T-helper 2 cell treated with Interferon-gamma antibody and Interleukin-4, amounts not matched to agents 100 ng/mL and 5 ng/mL, for 36 hours (primary cell): Measurements from ENCODE around the gene ANXA6. TPM values are rescaled to one million over a fixed set of nuclear protein-coding genes. Genes with fewer than 3 reads are reported as not detected.
"Not testable (repeated sequence)": the region's sequence is repeated elsewhere in the genome, so short reads cannot be mapped to it uniquely, and the experiment has no call there.

Experiments used
- intact Hi-C: fragments of 100-400 bp; cut with micrococcal nuclease; formaldehyde crosslinking; loops from one replicate; pipeline ENCODE4 v1.15.1; 2023
- total RNA-seq: library from RNA; stranded (reverse); gene quantifications from 2 replicates; pipeline ENCODE4 v1.2.3, GENCODE V29; 2022

The ANXA6 gene
- 587 and 589 TPM in 2 replicates for total RNA-seq

DNA sequence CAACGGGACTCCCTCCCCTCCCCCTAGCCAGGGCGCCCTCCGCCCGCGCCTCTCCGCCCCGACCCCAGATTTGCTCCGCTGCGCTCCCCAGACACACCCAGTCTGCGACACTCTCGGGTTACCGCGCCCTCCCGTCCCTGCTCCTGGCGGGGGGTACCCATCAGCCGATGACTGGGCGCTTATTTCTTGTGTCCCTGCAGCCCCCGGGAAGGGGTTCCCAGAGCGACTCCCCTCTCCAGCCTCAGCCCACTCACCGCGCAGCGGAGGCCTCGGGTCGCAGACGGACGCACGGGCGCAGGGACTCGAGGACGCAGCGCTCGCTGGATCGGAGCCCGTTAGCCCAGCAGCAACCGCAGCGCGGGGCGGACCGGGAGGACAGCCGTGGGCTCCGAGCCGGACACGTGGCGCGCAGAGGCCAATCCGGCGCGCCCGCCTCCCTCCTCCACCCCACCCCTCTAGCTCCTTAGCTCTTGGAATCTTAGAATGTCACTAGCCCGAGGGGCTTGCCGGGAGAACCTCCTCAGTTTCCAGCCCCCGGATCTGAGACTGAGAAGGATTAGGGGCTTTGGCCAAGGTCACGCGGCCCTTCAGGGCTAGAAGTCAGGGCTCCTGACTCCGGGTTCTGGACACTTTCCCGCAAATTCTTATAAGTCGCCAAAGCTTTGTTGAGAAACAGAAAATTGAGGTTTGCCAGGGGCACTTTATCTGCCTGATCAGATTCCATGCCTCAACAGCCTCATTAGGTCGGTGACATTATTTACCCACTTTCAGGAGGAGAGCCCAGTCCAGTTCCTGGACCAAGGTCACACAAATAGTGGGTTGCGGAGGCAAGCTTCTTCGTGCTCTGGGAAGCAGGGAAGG is at the start of gene ANXA6:
ANXA6 (minus strand) TSS at position 354 of the 861 bp plus-strand sequence. CDS start 9,878 bp downstream, outside the sequence.
- intact Hi-C loops, result loop anchor here (1.0 to 5.0 kb wide), 5 partner anchors 7 to 375 kb away; no protein-coding TSS in a partner anchor

DNA sequence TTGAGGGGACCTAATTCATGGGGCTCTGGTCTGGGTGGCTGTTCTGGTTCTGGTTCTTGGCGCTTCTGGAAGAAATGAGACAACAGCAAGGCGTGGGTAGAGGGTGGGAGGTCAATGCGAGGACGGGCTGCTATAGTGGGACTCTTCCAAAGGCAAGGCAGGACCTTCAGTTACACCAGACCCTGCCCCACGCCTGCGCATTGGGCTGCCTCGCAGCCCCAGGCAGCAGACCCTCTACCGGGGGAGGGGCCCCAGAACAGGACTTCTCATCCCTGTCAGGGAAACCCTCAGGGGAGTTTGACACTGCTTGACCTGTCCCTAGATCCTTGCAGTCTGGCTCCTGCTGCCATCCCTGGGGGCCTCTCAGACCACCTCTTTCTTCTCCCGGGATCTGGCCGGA is 47.8 kb upstream of the ANXA6 start:
- intact Hi-C loops, result no loop called here

- intact Hi-C loops, result no loop called here
Measured at GRCh38 chr5:151204051-151204450, 46.5 kb upstream of the ANXA6 start.

GRCh38 chr5:151202381-151203139 is 45.0 kb upstream of the ANXA6 start:
- intact Hi-C loops, result no loop called here

GRCh38 chr5:151200913-151201595 is 43.5 kb upstream of the ANXA6 start:
- intact Hi-C loops, result no loop called here

- intact Hi-C loops, result no loop called here
Measured at GRCh38 chr5:151199581-151200185, 42.1 kb upstream of the ANXA6 start.

DNA sequence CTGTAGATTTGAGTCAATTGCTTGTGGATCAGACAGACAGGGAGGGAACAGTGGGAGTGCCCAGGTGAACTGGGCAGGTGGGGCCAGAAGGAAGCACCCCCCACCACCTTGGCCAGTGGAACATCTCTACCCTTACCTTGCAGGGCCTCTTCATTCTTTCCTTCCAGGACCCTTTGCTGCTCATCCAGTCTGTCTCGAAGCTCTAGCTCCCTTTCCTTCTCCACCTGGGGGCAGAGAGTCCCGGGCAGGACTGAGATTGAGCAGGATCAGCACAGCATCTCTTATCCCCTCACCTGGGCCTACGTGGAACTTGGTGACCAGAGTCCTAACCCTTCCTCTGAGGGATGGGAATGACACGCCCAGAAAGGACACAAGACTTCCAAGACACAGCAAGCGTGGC is 41.3 kb upstream of the ANXA6 start:
- intact Hi-C loops, result no loop called here

- intact Hi-C loops, result not testable (repeated sequence)
Measured at GRCh38 chr5:151197291-151197600, 39.7 kb upstream of the ANXA6 start.

DNA sequence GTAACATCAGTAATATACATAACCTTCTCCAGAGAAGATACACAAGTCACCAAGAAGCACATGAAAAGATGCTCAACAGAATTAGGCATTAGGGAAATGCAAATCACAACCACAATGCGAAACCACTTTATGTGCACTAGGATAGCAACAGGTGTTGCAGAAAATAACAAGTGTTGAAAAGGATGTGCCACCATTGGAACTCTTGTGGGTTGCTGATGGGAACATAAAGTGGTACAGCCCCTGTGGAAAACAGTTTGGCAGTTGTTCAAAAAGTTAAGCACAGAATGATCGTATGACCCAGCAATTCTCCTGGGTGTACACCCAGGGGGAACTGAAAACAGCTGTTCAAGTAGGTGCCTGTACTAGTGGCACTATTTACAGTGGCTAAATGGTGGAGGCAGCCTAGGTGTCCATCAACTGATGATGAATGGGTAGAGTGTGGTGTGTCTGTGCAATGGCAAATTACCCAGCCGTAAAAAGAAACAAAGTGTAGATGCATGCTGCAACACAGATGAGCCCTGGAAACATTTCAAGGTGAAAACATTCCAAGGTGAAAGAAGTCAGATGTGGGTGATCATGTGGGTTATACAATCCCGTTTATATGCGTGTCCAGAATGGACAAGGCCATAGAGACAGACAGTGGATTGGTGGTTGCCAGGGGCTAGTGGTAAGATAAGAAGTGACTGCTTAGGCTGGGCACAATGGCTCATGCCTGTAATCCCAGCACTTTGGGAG is 39.1 kb upstream of the ANXA6 start:
- intact Hi-C loops, result no loop called here

DNA sequence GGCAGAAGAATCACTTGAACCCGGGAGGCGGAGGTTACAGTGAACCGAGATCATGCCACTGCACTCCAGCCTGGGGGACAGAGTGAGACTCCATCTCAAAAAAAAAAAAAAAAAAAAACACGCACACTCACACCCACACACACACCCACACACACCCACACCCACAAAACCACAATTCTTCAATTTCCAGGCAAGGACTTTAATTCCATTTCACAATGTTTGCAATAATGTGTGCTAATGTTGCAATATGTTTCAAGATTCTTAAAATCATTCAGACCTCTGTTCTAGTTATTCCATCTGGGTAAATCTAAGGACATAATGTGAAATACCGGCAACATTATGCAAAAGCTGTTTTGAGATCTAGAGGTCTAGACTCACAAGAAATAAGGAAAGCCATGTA is 38.0 kb upstream of the ANXA6 start:
- intact Hi-C loops, result no loop called here

DNA sequence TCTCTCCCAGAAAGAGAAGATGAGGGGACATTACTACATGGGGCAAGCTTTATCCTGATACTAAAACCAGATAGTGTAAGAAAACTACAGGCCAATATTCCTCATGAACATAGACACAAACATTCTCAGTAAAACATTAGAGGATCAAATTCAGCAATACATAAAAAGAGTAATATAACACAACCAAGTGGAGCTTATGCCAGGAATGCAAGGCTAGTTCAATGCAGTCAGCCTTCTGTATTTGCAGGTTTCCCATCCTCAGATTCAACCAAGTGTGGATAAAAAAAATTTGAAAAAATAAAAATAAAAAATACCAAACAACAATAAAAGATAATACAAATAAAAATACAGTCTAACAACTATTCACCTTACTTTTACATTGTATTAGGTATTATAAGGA is 35.0 kb upstream of the ANXA6 start:
- intact Hi-C loops, result no loop called here

GRCh38 chr5:151191661-151192060 is 34.1 kb upstream of the ANXA6 start:
- intact Hi-C loops, result no loop called here

- intact Hi-C loops, result no loop called here
Measured at GRCh38 chr5:151189151-151189550, 31.6 kb upstream of the ANXA6 start.

DNA sequence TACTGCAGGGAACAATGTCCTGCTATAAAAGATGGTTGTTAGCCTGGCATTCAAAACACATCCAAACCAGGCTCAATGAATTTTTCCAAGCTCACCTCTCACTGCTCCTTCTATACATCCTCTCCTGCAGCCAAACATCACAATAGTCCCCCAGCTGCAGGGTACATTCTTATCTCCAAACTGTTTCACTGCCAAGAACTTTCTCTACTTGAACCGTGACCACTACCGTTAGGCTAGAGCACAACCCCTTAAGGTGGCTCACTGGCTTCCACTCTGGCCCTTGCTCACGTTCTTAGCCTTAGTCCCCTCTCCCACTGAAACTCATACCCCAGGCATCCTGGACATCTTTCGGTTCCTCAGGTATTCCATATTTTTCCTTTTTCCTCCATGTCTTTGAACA is 29.0 kb upstream of the ANXA6 start:
- intact Hi-C loops, result no loop called here

- intact Hi-C loops, result no loop called here
Measured at GRCh38 chr5:151186052-151186451, 28.5 kb upstream of the ANXA6 start.

DNA sequence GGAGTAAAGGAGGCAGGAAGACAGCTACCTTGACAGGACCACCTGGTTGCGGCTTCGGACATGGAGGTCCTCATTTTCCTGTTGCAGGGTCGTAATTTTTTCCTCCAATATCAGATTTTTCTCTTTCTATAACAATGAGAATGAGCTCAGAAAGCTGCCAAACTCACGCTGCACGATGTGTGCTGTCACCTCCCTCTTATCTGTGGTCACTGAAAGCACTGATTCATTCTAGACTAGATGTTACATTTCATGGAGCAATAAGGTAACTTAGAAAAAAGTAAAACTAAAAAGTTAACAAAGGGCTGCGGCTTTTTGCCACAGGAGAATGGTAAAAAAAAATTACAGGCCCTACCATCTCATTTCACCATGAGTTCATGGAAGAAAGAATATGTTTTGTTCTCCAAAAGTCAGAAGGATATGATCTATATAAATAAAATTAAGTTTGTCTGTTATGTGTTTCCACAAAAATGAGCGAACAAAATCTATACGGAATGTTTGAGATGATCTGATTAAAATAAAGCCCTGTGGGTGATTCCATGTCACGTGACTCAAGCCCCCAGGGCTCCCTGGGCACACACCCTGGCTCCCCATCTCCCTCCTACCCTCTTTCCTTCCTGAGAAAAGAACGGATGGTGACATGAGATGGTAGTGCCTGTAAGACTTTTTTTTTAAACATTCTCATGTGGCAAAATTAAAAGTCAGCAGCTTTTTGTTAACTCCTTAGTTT is 26.9 kb upstream of the ANXA6 start:
- intact Hi-C loops, result no loop called here

GRCh38 chr5:151183456-151184245 is 26.1 kb upstream of the ANXA6 start:
- intact Hi-C loops, result no loop called here

DNA sequence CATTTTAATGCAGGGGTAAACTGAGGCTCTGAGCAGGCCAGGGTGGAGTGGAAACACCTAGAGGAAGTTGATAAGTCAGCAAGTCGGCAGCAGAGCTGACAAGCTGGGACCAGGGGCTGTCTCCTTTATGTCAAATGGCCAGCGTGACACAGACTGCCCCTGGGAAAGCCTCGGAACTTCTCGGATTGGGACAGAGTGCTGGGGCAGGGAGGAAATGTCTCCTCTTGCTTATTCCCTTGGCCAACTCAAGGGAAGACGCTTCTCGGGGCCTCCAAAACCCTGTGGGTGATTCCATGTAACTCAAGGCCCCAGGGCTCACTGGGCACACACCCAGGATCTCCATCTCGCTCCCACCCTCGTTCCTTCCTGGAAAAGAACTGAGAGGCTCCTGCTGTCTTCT is 25.4 kb upstream of the ANXA6 start:
- intact Hi-C loops, result no loop called here

DNA sequence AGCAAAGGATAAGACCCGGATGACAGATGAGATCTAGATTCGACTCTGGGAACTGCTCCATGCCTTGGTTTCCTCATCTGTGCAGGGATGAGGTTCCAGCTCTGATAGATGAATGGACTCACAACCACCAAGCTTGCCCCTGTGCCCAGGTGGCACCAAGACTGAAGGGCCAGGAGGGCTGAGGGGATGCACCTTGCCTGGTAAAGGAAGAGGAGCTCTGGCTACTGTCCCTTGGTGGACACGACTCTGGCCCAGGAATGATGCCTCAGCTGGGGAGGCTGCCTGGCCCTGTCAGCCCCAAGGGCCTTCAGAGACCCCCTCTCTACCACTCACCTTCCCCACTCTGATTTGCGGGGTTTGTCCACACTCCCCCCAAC is 24.9 kb upstream of the ANXA6 start:
- intact Hi-C loops, result no loop called here
